Uterus (tissue), 4 donors: Measurements from ENCODE around the gene CNTNAP1. TPM values are rescaled to one million over a fixed set of nuclear protein-coding genes. Genes with fewer than 3 reads are reported as not detected.

Experiments used
- DNase-seq, 2 donors: peaks; one replicate each; pipeline ENCODE4 v3.0.0-alpha.2; 2019 to 2020
- H3K27ac ChIP-seq, 2 donors: fragments of 200-600 bp; sonication (generic); 1 replicate in 1 of 2; 2 replicates in 1 of 2; pipeline ENCODE4 v1.5.1; 2016 to 2018
- H3K27me3 ChIP-seq, 2 donors: fragments of 200-600 bp; sonication (generic); one replicate each; pipeline ENCODE4 v1.5.1; 2018 to 2019; ENCODE audit warnings: control low read depth in 1 of 2
- H3K36me3 ChIP-seq, 2 donors: fragments of 200-600 bp; sonication (generic); one replicate each; pipeline ENCODE4 v1.5.1; 2019; ENCODE audit warnings: control low read depth in 1 of 2
- H3K4me1 ChIP-seq, 2 donors: fragments of 200-600 bp; sonication (generic); one replicate each; pipeline ENCODE4 v1.5.1; 2018 to 2019; ENCODE audit warnings: control low read depth in 1 of 2
- H3K4me3 ChIP-seq, 2 donors: fragments of 200-600 bp; sonication (generic); 1 replicate in 1 of 2; 2 replicates in 1 of 2; pipeline ENCODE4 v1.5.1; 2018 to 2019; ENCODE audit warnings: mild to moderate bottlenecking in 1 of 2
- H3K9me3 ChIP-seq, 2 donors: fragments of 200-600 bp; sonication (generic); one replicate each; pipeline ENCODE4 v1.5.1; 2019; ENCODE audit warnings: control low read depth in 1 of 2
- POLR2A ChIP-seq, 2 donors: fragments of 450-650 bp; IDR thresholded peaks; one replicate each; pipeline ENCODE4 v1.6.1; 2016; ENCODE audit warnings: antibody characterized with exemption in 2 of 2, mild to moderate bottlenecking in 1 of 2, moderate library complexity in 1 of 2
- intact Hi-C: fragments of 100-400 bp; cut with DNase I; formaldehyde crosslinking; loops from one replicate; pipeline ENCODE4 v1.15.1; 2023; ENCODE audit warnings: low total_unique reads
- total RNA-seq, 4 donors: library from RNA; depleted of rRNA in 3 of 4; stranded (reverse); fragments of >200 nt in 3 of 4; gene quantifications; one replicate each; pipeline versions ENCODE4 v1.1.0 to v1.2.4, GENCODE V29; 2014 to 2023
- TF ChIP-seq, protein P1 (sequence below), 4 experiments: fragments of 200-600 bp in 2 of 4; fragments of 450-650 bp in 2 of 4; sonication (generic) in 2 of 4; IDR thresholded peaks; one replicate each; pipeline ENCODE4 v1.5.1; 2016 to 2019; ENCODE audit warnings: antibody characterized with exemption in 4 of 4, mild to moderate bottlenecking in 2 of 4, moderate library complexity in 1 of 4
- donor health status: DM: yes; HTN: yes; CAD: no.

Gene CNTNAP1
- total RNA-seq, 4 donors from 2014 or later, result 1.5 to 61.5 (median 26.5) TPM

DNA sequence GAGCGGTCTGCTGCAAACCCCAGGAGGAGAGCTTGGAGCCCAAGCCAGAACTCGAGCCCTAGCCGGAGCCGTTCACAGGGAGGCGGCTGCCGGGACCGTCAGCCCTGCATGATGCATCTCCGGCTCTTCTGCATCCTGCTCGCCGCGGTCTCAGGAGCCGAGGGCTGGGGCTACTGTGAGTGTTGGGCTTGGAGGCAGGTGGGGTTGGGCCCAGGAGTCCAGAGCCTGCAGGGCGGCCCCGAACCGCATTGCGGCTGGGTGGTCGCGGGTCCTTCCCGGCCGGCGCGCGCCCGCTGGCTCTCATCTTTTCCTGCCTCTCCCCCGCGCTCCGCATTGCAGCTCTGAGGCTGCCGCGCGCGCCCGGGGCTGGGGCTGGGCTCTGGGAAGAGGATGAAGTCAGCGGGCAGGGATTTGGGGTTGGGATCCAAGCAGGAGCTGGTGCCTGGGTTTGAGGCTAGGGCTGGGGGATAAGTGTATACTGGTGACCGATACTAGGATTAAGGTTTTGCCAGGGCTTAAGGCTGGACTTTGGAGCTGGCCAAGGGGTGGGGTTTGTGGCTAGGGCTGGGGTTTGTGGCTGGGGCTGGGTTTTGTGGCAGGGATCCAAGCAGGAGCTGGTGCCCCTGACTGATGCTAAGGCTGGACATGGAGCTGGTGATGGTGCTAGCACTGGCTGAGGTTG lies 532 bp downstream of the CNTNAP1 start:
- TF ChIP-seq, protein P1, sequence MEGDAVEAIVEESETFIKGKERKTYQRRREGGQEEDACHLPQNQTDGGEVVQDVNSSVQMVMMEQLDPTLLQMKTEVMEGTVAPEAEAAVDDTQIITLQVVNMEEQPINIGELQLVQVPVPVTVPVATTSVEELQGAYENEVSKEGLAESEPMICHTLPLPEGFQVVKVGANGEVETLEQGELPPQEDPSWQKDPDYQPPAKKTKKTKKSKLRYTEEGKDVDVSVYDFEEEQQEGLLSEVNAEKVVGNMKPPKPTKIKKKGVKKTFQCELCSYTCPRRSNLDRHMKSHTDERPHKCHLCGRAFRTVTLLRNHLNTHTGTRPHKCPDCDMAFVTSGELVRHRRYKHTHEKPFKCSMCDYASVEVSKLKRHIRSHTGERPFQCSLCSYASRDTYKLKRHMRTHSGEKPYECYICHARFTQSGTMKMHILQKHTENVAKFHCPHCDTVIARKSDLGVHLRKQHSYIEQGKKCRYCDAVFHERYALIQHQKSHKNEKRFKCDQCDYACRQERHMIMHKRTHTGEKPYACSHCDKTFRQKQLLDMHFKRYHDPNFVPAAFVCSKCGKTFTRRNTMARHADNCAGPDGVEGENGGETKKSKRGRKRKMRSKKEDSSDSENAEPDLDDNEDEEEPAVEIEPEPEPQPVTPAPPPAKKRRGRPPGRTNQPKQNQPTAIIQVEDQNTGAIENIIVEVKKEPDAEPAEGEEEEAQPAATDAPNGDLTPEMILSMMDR (IDR thresholded peaks at IDR 0.05), result no peak
- TF ChIP-seq POLR2A (IDR thresholded peaks at IDR 0.05), result no peak
- H3K4me1 ChIP-seq, result peaks cover 3 to 17% of the 10 kb centered on the region in 2 donors
- no peaks in the 10 kb centered on the region for H3K36me3 ChIP-seq
- H3K27me3 ChIP-seq, result no peaks in the 10 kb centered on the region
- peak overlapping the region; percentile 48 to 56 for H3K4me3 ChIP-seq
- peak; percentile 72 to 74 for DNase-seq
- intact Hi-C loops, result no loop called here
- H3K9me3 ChIP-seq, result no peaks in the 10 kb centered on the region
- H3K27ac ChIP-seq, result peak overlapping the region; percentile 96 to 97

DNA sequence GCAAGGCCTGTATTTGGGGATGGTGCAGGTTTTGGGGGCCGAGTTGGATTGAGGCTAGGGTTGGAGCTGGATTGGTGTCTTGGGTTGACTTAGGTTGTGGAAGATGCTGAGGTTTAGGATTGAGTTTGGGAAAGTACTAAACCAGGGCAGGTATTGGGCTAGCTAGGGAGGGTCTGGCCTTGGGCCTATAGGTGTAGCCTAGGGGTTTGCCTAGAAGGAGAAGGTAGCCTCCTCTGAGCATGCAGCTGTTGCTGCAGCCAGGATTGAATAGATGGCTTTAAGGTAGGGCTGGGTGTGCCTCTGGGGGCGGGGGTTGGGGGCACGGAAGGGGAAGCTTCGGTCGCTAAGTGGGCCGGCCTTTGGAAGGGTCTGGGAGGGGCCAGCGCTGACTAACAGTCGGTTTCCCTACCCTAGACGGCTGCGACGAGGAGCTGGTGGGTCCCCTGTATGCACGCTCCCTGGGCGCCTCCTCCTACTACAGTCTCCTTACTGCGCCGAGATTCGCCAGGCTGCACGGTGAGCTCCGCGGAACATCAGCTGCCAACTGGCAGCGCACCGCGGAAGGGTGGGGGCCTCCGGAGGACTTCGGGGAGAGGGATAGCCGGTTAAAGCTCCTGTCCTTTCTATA lies 1.2 kb downstream of the CNTNAP1 start:
- H3K4me3 ChIP-seq, result peak overlapping the region; percentile 48 to 56

DNA sequence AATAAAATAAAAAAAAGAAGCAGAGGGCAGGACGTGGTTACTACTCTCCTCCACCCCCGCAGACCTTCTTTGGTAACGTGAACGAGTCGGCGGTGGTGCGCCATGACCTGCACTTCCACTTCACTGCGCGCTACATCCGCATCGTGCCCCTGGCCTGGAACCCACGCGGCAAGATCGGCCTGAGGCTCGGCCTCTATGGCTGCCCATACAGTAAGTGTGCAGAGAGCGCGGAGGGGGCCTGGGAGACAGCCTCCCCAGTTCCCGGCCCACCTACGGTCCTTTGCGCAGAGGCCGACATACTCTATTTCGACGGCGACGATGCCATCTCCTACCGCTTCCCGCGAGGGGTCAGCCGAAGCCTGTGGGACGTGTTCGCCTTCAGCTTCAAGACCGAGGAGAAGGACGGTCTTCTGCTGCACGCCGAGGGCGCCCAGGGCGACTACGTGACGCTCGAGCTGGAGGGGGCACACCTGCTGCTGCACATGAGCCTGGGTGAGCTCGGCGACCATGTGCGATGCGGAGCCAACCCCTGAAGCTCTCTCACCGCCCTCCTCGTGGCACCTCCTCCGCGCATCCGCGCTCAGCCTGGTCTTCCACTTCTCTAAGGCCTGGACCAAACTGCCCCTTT lies 2.7 kb downstream of the CNTNAP1 start:
- intact Hi-C loops, result no loop called here
- H3K4me3 ChIP-seq, result no peak overlapping the region

More for the DNA sequence above, 1.2 kb downstream of the CNTNAP1 start:
- no peaks in the 10 kb centered on the region for H3K27me3 ChIP-seq
- H3K27ac ChIP-seq, result peak overlapping the region; percentile 96 to 97
- DNase-seq, result peak; percentile 60 to 68
- peaks cover 3 to 16% of the 10 kb centered on the region in 2 donors for H3K4me1 ChIP-seq
- no peaks in the 10 kb centered on the region for H3K36me3 ChIP-seq
- intact Hi-C loops, result no loop called here
- TF ChIP-seq, protein P1 (IDR thresholded peaks at IDR 0.05), result no peak
- TF ChIP-seq POLR2A (IDR thresholded peaks at IDR 0.05), result no peak
- no peaks in the 10 kb centered on the region for H3K9me3 ChIP-seq

DNA sequence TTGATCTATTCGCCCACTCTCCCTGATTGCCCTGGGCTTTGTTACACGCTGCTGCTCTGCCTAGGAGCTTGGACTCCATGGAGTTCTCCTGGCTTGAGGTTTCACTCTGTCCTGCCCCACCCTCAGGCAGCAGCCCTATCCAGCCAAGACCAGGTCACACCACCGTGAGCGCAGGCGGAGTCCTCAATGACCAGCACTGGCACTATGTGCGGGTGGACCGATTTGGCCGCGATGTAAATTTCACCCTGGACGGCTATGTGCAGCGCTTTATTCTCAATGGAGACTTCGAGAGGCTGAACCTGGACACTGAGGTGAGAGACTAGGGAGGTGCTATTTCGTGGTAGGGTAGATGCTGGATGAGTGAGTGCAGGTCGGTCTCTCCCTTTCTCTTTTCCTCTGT lies 3.5 kb downstream of the CNTNAP1 start:
- intact Hi-C loops, result no loop called here
- H3K27ac ChIP-seq, result no peak overlapping the region
- no peak overlapping the region for H3K4me3 ChIP-seq
- H3K4me1 ChIP-seq, result peaks cover 0 to 6% of the 10 kb centered on the region in 2 donors
- no peaks in the 10 kb centered on the region for H3K27me3 ChIP-seq
- DNase-seq, result no peak
- TF ChIP-seq, protein P1 (IDR thresholded peaks at IDR 0.05), result no peak
- no peak for TF ChIP-seq POLR2A (IDR thresholded peaks at IDR 0.05)
- H3K36me3 ChIP-seq, result no peaks in the 10 kb centered on the region
- H3K9me3 ChIP-seq, result no peaks in the 10 kb centered on the region

More for the DNA sequence above, 2.7 kb downstream of the CNTNAP1 start:
- no peak for DNase-seq
- TF ChIP-seq, protein P1 (IDR thresholded peaks at IDR 0.05), result no peak
- TF ChIP-seq POLR2A (IDR thresholded peaks at IDR 0.05), result no peak
- H3K27ac ChIP-seq, result no peak overlapping the region
- no peaks in the 10 kb centered on the region for H3K9me3 ChIP-seq
- no peaks in the 10 kb centered on the region for H3K36me3 ChIP-seq
- H3K4me1 ChIP-seq, result peaks cover 0 to 6% of the 10 kb centered on the region in 2 donors
- no peaks in the 10 kb centered on the region for H3K27me3 ChIP-seq
